ENCODE measurements around the gene S100A16.

The S100A16 gene

DNA sequence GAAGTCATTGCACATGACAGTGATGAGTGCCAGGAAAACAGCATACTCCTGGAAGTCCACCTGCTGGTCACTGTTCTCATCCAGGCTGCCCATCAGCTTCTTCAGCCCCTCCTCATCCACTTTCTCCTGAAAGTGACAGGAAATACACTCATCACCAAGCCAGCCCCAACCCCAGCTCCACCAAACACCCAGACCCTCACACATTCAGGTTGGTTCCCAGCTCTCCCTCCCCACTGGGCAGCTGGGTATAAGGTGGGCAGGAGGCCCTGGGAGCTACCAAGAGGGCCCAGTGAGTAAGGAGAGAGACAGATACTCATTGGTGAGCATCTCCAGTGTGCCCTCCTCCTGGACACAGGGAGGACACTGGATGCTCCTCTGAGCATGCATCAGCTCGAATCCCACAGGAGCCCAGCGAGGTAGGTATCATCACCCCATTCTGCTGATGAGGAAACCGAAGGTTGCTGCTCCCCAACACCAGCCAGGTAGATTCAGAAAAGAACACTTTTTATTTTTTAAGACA, 51.4 kb downstream of the S100A16 start:
- no peak overlapping the region for H3K4me3 ChIP-seq (replicated peaks in 1 of 2; ENCODE audit: low read depth in 2 of 2, low read length in 2 of 2)
- no peak for DNase-seq (ENCODE audit: low read depth in 2 of 2)
- TF ChIP-seq CTCF (IDR thresholded peaks at IDR 0.05; ENCODE audit: low read depth, low read length) = no peak

GRCh38 chr1:153560771-153561465, 52.0 kb downstream of the S100A16 start:
- no peak overlapping the region for H3K4me3 ChIP-seq (replicated peaks in 1 of 2; ENCODE audit: low read depth in 2 of 2, low read length in 2 of 2)
- TF ChIP-seq CTCF (IDR thresholded peaks at IDR 0.05; ENCODE audit: low read depth, low read length) = no peak
- DNase-seq (ENCODE audit: low read depth in 2 of 2) = no peak

DNA sequence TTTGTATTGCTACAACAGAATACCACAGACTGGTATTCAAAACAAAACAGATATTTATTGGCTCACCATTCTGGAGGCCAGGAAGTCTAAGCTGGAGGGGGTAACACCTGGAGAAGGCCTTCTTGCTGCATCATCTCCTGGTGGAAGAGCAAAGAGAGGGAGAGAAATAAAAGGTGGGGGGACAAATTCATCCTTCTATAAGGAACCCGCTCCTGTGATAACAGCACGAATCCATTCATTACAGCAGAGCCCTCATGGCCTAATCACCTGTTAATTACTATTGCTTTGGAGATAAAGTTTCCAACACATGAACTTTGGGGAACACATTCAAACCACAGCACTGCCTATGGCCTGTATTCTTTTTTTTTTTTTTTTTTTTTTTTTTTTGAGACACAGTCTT, 52.7 kb downstream of the S100A16 start:
- no peak for TF ChIP-seq CTCF (IDR thresholded peaks at IDR 0.05; ENCODE audit: low read depth, low read length)
- no peak for DNase-seq (ENCODE audit: low read depth in 2 of 2)
- H3K4me3 ChIP-seq (replicated peaks in 1 of 2; ENCODE audit: low read depth in 2 of 2, low read length in 2 of 2) = no peak overlapping the region

DNA sequence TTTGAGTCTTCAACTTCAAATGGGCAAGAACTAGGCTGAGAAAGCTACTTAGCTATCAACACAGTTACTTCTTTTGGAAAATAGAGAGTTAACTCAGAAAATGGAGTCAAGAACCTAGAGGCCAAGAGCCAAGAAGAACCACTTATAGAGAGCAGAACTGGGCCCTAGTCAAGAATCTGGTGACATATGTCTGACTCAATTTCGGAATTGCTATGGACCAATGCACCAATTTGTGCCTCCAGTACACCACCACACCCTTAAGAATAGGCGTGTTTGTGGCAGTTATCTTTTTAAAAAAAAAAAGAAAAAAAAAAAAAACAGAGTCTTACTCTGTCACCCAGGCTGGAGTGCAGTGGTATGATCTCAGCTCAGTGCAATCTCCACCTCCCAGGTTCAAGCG, 55.1 kb downstream of the S100A16 start:
- no peak overlapping the region for H3K4me3 ChIP-seq (replicated peaks in 1 of 2; ENCODE audit: low read depth in 2 of 2, low read length in 2 of 2)
- no peak for DNase-seq (ENCODE audit: low read depth in 2 of 2)
- TF ChIP-seq CTCF (IDR thresholded peaks at IDR 0.05; ENCODE audit: low read depth, low read length) = no peak
